K562 (cell line): ENCODE results near the gene TECPR2. TPM values are rescaled to one million over a fixed set of nuclear protein-coding genes. Genes with fewer than 3 reads are reported as not detected.
A peak's percentile ranks its signal among the peaks of the same experiment; 100 is the strongest.

Experiments used
- CTCF ChIP-seq, 3 experiments: IDR thresholded peaks in 2 of 3; conservative IDR thresholded peaks in 1 of 3; 2 replicates each; pipeline ENCODE4 v1.5.1; 2011 to 2012; ENCODE audit warnings: low read length in 3 of 3, mild to moderate bottlenecking in 3 of 3, control low read depth in 2 of 3, improper control_type of control experiment in 1 of 3, inconsistent platforms in 1 of 3, low read depth in 1 of 3, mixed read lengths in 1 of 3, moderate library complexity in 1 of 3; ENCODE audit not compliant: insufficient read depth in 2 of 3
- CTCFL ChIP-seq: IDR thresholded peaks from 2 replicates; pipeline ENCODE4 v1.6.1; 2011; ENCODE audit warnings: borderline replicate concordance, low read depth, mild to moderate bottlenecking, moderate library complexity, low read length; ENCODE audit not compliant: insufficient read depth, poor library complexity, severe bottlenecking
- EHMT2 ChIP-seq: fragments of 450-650 bp; IDR thresholded peaks from 2 replicates; pipeline ENCODE4 v1.6.1; 2018; ENCODE audit warnings: antibody characterized with exemption
- FOS ChIP-seq: IDR thresholded peaks from 3 replicates; pipeline ENCODE4 v1.6.1; 2011; ENCODE audit not compliant: insufficient read length; ENCODE audit errors: extremely low read depth
- HCFC1 ChIP-seq: IDR thresholded peaks from 2 replicates; pipeline ENCODE4 v1.6.1; 2012; ENCODE audit warnings: low read depth, low read length, improper control_type of control experiment
- PTTG1 ChIP-seq: fragments of 450-650 bp; IDR thresholded peaks from 2 replicates; pipeline ENCODE4 v1.6.1; 2016; ENCODE audit warnings: low read depth, mild to moderate bottlenecking, missing genetic modification characterization, missing compliant biosample characterization
- RBM14 ChIP-seq: fragments of 200-400 bp; formaldehyde crosslinking; IDR thresholded peaks from 2 replicates; pipeline ENCODE4 v1.6.1; 2018; ENCODE audit warnings: low read depth, mild to moderate bottlenecking, low read length, moderate library complexity, borderline replicate concordance; ENCODE audit not compliant: insufficient read depth
- REST ChIP-seq, 2 experiments: fragments of 450-650 bp; formaldehyde crosslinking in 1 of 2; IDR thresholded peaks; 2 replicates each; pipeline versions ENCODE4 v1.4.0 to v1.6.1; 2014 to 2020; ENCODE audit warnings: mild to moderate bottlenecking in 2 of 2, borderline replicate concordance in 1 of 2, low read depth in 1 of 2
- TBL1XR1 ChIP-seq, 2 experiments: IDR thresholded peaks; 2 replicates each; pipeline ENCODE4 v1.6.1; 2012; ENCODE audit warnings: improper control_type of control experiment in 2 of 2, low read length in 2 of 2, mild to moderate bottlenecking in 1 of 2
- ZFP36 ChIP-seq: fragments of 150-350 bp; IDR thresholded peaks from 2 replicates; pipeline ENCODE4 v1.6.1; 2018; ENCODE audit warnings: low read length, low read depth; ENCODE audit not compliant: partially characterized antibody
- ZNF778 ChIP-seq: fragments of 450-650 bp; formaldehyde crosslinking; IDR thresholded peaks from 2 replicates; pipeline ENCODE4 v1.4.0; 2020; ENCODE audit warnings: mild to moderate bottlenecking, moderate library complexity
- ZNF830 ChIP-seq: fragments of 250-450 bp; sonication (Bioruptor Pico); IDR thresholded peaks from 2 replicates; pipeline ENCODE4 v1.5.0; 2021; ENCODE audit warnings: mild to moderate bottlenecking
- polyA plus RNA-seq, 8 experiments: library from polyadenylated mRNA; depleted of rRNA in 4 of 8; stranded (reverse) in 5 of 8; unstranded in 3 of 8; fragments of >200 nt; fragmentation: Nextera tagmentation in 2 of 8; fragmentation: Illumina TruSeq in 1 of 8; extraction: Ambion mirVana in 2 of 8; extraction: Trizol in 1 of 8; gene quantifications; 2 replicates each; pipeline versions ENCODE4 v1.2.1 to v1.2.3, GENCODE V29; 2011 to 2014; ENCODE audit warnings: inconsistent platforms in 1 of 8, missing spikeins in 1 of 8
- total RNA-seq, 7 experiments: library from RNA; depleted of rRNA in 6 of 7; stranded (reverse); fragments of >200 nt in 6 of 7; fragmentation: Illumina TruSeq in 2 of 7; extraction: Trizol in 2 of 7; gene quantifications; 2 replicates each; pipeline versions ENCODE4 v1.2.1 to v1.2.3, GENCODE V29; 2011 to 2021; ENCODE audit warnings: low replicate concordance in 1 of 7

TECPR2 gene
- total and polyA plus RNA-seq, 9 of the 15 experiments (the other 6 are each of a cell fraction or from before 2014, with no cell fraction given): 0.04 to 3.0 (median 0.83) TPM

- peak; percentile 49 to 57 (median 52) for TF ChIP-seq CTCF (IDR thresholded peaks at IDR 0.05 in 2 of 3, conservative IDR thresholded peaks at IDR 0.05 in 1 of 3; ENCODE audit: insufficient read depth in 2 of 3, low read depth in 1 of 3, low read length in 3 of 3)
- no peak for TF ChIP-seq FOS
- no peak for TF ChIP-seq ZFP36
- TF ChIP-seq ZNF830 (CRISPR knock-in tag): no peak
- TF ChIP-seq HCFC1: 0 out of 2 replicates have a peak, but pooled peaks have one; percentile 27
- no peak for TF ChIP-seq EHMT2
- TF ChIP-seq REST (IDR thresholded peaks at IDR 0.05; ENCODE audit: borderline replicate concordance): peak; percentile 41; the same call in 1 of the 2 replicates
- TF ChIP-seq REST (CRISPR knock-in tag; IDR thresholded peaks at IDR 0.05; ENCODE audit: low read depth): no peak
- peak; percentile 67 for TF ChIP-seq CTCFL
- TF ChIP-seq TBL1XR1 (IDR thresholded peaks at IDR 0.05; ENCODE audit: low read length in 2 of 2): no peak
- TF ChIP-seq ZNF778 (CRISPR knock-in tag): no peak
- no peak for TF ChIP-seq PTTG1 (tag)
- TF ChIP-seq RBM14: no peak
These were observed 135.4 kb downstream of the TECPR2 start (continued) for GRCh38 chr14:102497998-102498677.
